DMS 273 (cell line): ENCODE data around the gene URAD.

Experiments
- DNase-seq: peaks from one replicate; lab custom pipeline; 2025; ENCODE audit not compliant: unreplicated experiment; lab: John Stamatoyannopoulos, UW

Gene URAD

DNA sequence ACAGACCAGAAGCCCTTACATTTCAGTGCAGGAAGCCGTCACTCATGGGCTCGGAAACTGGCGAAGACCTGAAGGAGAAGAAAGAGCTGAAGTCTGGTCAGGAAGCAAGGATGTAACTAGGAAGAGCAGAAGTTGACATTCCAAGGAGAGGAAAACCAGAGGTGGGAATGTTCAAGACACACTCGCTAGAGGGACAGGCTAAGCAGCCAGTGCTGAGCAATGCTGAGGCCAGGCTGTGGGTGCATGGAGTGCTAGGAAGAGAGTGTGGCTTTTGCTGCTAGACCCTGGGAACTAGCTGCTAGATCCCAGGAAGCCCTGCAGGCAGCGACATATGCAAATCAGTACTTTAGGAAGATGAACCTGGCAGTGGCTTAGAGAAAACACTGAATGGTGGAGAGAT is 12.1 kb upstream of the URAD start:
- DNase-seq: peak; percentile 32

GRCh38 chr13:27997904-27998522 is 9.5 kb upstream of the URAD start:
- peak; percentile 65 for DNase-seq

DNA sequence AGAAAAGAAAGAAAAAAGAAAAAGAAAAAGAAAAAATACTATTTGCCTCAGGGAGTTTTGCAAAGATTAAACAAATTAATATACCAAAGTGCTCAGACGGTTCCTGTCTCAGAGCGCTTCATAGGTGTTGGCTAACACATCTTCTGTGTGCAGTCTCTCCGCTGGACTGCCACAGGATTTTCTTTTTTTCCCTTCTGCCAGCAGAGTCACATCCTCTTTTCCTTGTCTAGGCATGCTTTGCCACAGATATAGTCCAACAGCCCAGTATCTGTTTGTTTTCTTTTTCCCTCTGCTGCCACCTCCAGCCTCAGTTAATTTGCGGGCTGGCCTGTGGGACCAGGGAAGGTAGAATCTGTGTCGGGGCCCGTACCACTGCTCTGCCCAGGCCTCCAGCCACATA is 3.4 kb upstream of the URAD start:
- DNase-seq: no peak

DNA sequence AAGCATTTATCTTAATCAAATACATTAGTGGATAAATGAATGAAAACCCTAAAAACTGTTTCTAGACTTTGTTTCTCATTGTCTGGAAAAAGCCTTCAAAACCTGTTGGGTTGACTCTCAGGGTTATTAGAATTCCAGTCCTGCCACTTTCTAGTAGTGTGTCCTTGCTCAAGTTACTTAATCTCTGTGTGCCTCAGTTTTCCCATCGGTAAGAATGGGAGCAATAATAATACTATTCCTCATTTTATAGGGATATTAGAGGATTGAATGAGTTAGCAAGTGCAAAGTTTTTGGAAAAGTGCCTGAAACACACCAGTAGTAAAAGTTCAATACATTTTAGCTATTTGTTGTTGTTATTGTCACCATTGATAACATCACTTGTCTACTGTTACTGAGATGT is 2.9 kb downstream of the URAD start:
- no peak for DNase-seq

DNA sequence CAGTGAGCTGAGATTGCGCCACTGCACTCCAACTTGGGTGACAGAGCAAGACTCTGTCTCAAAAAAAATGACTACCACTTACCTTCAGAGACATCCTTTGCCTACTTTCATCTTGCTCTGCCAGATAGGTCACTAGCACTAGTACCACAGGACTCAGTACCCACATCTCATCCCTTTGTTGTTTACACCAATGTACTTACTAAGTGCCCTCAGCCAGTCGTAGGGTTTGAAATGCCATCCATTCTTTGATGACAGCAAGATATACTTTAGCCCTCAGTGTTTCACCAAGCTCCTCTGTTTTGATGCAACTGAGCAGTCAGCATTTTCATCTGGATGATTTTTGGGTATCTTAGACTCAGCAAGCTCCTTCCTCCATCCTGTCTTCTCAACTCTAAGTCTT is 6.1 kb downstream of the URAD start:
- DNase-seq: no peak

- DNase-seq: no peak
Measured at GRCh38 chr13:27981006-27981708, 7.3 kb downstream of the URAD start.

DNA sequence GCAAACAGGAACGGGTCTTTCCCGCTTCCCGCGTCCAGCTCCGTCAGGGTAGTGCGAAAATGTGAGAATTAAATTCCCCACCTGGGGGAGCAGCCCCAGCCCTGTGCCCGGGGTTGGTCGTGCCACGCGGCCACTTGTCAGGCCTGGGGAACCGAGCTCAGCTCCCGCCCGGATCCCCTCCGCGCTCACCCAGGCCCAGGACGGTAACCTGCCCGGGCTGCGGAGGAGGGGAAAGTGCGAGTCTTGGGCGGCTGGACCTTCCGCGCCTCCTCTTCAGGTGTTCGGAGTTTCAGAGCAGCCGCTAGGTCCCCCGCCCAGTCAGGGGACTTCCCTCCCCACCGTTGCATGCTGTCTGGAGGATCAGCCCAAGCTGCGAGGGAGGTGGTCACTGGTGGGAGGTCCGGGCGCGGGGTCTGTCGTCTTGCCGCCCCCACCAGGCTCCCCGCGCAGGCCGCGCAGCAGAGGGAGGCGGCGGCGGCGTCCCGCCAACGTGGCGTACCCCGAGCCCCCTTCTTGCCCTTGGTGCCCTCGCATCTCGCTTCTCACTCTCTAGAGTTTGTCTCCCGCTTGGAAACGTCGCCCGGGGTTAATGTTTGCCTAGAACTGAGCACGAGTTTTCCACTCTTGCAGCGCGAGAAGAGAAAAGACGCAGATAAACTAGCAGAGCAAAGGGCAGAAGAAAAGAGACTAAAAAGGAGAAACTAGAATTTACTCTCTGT is 8.1 kb downstream of the URAD start:
- peak; percentile 17 for DNase-seq

DNA sequence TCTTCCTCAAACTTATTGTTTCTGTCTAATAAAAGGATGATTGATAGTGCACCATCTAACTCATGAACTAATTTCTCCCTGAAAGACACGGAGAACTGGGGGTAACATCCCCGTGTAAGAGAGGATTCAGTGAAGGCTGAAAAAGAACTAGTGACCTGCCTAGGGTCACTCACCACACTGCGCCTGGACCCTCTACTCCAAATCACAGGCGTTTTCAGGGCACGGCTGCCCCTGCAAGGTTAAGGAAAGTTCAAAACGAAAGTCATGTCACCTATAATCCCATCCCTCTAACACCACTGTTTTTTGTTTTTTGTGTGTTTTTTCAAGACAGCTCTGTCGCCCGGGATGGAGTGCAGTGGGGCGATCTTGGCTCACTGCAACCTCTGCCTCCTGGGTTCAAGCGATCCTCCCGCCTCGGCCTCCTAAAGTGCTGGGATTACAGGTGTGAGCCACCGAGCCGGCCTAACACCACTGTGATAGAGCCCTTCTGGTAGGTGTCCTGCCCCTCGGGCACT is 8.7 kb downstream of the URAD start:
- no peak for DNase-seq

DNA sequence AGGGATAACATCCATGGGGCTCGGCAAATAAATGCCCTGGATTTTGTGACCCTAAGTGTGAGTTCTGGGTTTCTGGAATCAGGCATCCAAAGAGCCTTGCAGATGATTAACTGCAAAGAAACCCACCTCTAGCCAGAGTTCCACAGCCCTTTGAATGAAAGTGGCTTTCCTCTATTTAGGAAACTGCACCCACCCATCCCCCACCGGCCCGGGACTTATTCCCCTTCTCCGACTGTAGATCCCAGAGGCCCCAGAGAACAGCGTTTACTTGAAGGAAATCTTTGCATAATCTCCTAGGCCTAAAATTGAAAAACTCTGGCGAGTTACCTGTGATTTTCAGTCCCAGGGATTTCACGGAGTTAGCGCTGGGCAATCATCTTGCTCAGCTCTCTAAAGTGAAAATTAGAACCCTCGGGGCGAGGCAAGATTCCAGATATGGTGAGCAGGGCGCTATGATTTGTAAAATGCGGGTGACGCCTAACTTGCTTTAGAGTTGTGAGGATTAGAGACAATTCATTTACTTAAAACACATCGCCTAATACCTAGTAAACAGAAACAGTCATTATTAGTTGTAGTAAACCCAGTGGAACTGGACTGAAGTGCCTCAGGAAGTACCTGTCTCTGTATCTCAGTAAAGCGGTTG is 9.4 kb downstream of the URAD start:
- DNase-seq: peak; percentile 21

- DNase-seq: peak; percentile 21
Measured at GRCh38 chr13:27978301-27978968, 10.1 kb downstream of the URAD start.

DNA sequence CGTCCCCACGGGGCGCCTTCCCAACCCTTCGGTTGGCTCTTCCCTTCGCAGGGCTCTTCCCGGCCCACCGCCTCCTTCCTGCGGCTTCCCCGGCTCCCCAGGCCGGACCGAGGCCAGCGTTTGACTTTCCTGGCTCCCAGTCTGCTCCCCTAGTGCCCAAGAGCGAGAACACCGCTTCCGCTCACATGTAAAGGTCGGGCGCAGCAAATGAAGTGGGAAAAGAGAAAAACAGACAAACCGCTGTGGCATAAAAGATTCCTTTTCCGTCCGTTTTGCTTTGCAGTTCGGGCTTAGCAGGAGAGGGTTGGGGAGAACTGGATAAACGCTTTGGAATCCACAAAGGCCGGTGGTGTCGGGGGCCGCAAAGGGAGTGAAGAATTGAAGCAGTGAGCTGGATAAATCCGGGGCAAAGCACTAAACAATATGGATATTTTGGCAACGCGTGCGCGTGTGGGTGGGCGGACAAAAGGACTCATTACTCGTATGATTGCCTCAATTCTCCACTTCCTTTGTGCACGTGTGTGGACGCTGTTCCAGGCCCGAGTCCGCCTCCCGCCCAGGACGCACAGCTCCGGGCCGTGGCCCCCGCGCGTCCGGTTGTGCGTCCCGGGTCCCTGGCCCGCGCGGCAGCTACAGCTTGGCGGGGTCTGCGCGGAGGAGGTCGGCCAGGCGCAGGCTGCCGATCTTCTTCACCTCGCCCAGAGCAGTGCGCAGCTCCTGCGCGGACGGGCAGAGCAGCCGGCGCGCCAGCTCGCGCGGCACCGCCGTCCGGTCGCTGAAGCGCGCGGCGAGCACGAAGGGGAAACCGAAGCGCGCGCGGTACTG is 10.8 kb downstream of the URAD start:
- DNase-seq: peak; percentile 66

- no peak for DNase-seq
Measured at GRCh38 chr13:27976362-27977091, 12.0 kb downstream of the URAD start.

GRCh38 chr13:27975564-27976361 is 12.7 kb downstream of the URAD start:
- DNase-seq: no peak

DNA sequence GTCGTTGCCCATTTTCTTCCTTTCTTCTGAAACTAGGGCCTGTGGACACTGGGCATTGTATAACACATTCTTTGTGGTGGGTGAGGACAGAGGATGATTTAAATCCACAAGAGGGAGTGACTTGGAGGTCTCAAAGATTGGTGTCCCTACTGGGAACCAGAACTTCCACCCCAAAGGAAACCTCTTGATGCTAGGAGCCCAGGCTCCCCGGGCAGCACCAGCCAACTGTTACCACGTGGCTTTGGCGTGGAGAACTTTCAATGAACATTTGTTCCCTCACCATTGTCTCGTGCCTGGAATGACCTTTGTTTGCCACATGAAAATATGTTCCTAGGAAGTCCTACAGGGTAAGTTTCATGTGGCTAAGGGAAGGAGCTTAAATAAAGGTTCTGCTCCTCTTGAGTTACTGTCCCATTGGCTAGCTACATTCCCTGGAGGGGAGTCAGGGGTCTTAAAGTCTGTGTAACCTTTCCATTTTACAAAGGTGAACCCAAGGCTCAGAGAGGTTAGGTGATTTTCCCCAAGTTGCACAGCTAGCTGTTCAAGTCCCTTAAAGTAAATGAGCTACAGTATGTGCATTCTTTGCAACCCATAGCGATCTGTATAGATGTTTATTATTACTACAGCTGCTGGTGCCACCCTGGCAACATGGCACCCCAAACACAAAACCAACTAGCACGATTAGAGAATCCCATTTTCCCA is 14.4 kb downstream of the URAD start:
- DNase-seq: no peak

- no peak for DNase-seq
Measured at GRCh38 chr13:27973291-27973690, 15.2 kb downstream of the URAD start.

DNA sequence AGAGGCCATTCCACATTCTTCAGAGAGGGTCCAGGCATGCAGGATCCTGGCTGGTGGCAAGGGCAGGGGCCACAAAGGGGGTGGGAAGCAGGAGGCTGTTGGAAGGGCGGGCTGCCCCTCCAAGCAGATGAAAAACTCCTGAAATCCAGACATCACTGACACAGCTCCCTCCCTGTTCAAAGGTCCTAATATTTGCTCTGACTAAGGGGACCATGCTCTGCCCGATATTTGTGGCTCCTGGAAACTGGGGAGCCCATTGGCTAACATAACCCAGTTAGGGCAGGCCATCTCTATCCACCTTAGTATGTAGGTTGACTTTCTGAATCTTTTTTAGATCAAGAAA is 16.0 kb downstream of the URAD start:
- DNase-seq: no peak

DNA sequence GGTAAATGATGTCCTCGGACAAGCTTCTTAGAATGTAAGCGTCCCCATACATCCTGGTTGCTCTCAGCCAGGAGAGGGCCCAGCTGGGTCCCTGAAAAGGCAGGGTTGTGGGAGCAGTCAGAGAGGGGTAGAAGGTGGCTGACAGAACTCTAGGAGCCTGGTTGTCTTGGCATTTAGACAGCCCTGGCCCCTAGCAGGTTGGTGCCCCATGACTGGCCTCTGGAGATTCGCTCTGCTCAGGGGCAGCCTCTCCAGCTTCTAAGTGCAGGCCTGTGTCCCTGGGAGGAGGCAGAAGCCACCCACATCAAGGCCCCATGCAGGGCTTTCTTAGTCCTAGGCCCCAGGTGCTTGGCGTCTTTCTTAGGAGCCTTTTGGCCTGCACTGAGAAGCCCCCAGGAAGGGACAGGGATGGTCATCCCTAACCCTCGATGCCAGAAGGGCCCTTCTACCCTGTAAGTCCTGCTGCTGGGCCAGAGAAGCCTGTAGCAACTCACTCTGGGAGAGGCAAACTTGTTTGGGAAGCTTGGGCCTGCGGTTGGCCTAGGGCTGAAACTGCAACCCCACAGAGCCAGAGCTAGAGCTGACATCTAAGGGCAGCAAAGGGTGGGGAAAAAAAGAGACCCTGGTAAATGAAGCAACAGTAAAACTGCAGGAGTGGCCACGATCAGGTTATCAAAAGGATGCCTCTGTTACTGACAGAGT is 16.6 kb downstream of the URAD start:
- no peak for DNase-seq

DNA sequence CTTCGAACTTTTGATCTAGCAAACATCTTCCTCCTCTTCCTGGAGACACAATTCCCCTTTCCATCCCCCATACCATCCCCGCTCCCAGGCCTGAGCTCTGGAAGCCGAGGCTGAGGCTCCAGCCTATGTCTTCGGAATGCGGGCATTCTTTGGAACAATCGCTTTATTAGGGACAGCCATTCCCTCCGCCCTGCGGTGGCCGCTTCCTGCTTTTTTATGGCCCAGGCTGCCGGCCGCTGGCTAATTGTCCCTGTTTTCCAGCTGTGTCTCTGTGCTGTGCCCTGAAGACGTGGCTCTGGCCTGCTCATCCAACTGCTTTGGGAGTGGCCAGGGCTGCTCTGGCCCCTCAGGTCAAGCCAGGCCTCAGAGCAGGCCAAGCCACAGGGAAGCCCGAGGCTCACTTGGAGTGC is 17.3 kb downstream of the URAD start:
- no peak for DNase-seq
